BJ (cell line): ENCODE data around the gene PIP4K2B. TPM values are rescaled to one million over a fixed set of nuclear protein-coding genes. Genes with fewer than 3 reads are reported as not detected.

Experiments used
- CTCF ChIA-PET: fragments of 350-600 bp; formaldehyde crosslinking; extraction: SDS; loops from one replicate; lab custom pipeline; 2021; ENCODE audit warnings: antibody characterized with exemption, inconsistent platforms; lab: Yijun Ruan, JAX
- POLR2A ChIA-PET: fragments of 300-600 bp; sonication (Branson Sonifier 250); formaldehyde crosslinking; extraction: SDS; loops from one replicate; lab custom pipeline; 2021; ENCODE audit warnings: antibody characterized with exemption; lab: Charles Lee
- DNase-seq: peaks from one replicate; pipeline ENCODE4 v3.0.0-alpha.2; 2011; ENCODE audit warnings: low read depth
- H3K27me3 ChIP-seq: 2 replicates; pipeline ENCODE4 v1.6.0; 2011; ENCODE audit warnings: low read length; ENCODE audit not compliant: control insufficient read depth, insufficient read depth
- H3K36me3 ChIP-seq: 2 replicates; pipeline ENCODE4 v1.5.1; 2011; ENCODE audit warnings: low read length; ENCODE audit not compliant: control insufficient read depth, insufficient read depth
- H3K4me3 ChIP-seq: 2 replicates; pipeline ENCODE4 v1.5.1; 2011; ENCODE audit warnings: low read depth, mild to moderate bottlenecking, control low read depth, low read length
- CTCF ChIP-seq: IDR thresholded peaks from 2 replicates; pipeline ENCODE4 v1.5.1; 2011; ENCODE audit warnings: low read depth, mild to moderate bottlenecking, control low read depth, inconsistent platforms, low read length, moderate library complexity; ENCODE audit not compliant: insufficient read depth
- polyA plus RNA-seq: library from polyadenylated mRNA; depleted of rRNA; stranded (reverse); fragments of >200 nt; gene quantifications from 2 replicates; pipeline ENCODE4 v1.2.3, GENCODE V29; 2011

PIP4K2B gene
- polyA plus RNA-seq, 1 experiment = 37.2 TPM

DNA sequence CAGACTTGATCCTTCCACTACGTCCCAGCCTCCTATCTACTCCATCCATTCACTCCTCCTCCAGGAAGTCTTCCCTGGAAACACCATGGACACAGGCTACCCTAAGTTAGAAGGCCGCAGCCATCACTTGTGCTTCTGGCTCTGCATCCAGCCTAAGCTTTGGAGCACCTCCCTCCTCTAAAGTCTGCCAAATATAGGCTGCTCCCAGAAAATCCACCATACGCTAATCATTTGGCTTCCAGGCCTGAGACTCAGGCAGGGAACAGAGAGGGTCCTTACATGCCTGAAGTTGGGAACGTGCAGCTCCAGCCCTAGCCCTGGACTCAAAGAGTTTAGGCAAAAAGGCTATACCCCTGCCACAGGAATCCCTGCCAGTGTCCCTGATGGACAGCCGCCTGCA lies 57.9 kb downstream of the PIP4K2B start:
- Histone ChIP-seq H3K36me3 (peaks cover 17% of the 10 kb centered on the region), H3K27me3 (no peaks in the 10 kb centered on the region), H3K4me3 (no peak overlapping the region)
- TF ChIP-seq CTCF = no peak
- POLR2A ChIA-PET = no interaction called here
- DNase-seq = no peak
- CTCF ChIA-PET = interaction anchor here (1.1 kb wide), 2 partner anchors 64 to 66 kb away, joined by 3 to 5 read pairs; partner anchors contain the start of gene EPOP

DNA sequence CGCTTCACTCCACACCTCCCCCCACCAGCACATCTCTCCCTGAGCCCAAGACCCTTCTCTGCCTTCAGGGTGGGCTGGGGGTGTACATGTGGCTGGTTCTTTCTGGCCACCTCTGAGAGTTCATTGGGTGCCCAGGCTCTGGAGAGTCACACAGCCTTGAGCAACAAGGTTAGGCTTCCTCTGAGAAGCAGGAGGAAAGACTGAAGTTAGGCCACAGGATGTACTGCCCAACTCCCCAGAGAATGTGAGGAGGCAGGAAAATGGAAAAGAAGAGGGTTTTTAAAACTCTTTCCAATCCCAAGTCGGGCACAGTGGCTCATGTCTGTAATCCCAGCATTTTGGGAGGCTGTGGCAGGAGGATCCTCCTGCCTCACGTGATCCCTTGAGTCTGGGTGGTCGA lies 58.5 kb downstream of the PIP4K2B start:
- Histone ChIP-seq H3K36me3 (peaks cover 21% of the 10 kb centered on the region), H3K27me3 (no peaks in the 10 kb centered on the region), H3K4me3 (no peak overlapping the region)
- TF ChIP-seq CTCF = no peak
- ChIA-PET CTCF (no interaction called here), POLR2A (no interaction called here)
- DNase-seq = no peak

DNA sequence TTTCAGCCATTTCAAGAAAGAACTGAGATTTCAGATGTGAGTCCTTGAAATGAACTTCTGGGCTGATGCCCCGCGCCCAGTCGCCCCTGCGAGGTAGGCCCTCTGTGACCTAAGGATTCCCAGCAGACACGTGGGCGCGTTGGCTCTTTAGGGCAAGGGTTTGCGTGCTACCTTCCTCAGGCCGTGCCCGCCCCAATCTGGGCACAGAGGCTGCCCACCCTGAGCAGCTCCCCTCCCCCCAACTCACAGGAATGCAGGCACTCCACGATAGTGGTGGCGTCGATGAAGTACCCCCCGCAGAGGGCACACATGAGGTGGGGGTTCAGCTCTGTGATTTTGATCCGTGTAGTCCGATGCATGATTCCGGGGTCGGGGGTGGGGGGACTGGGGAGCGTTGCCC lies 59.3 kb downstream of the PIP4K2B start:
- no peaks in the 10 kb centered on the region for H3K27me3 ChIP-seq
- ChIA-PET CTCF (no interaction called here), POLR2A (no interaction called here)
- no peak for TF ChIP-seq CTCF
- no peak for DNase-seq
- no peak overlapping the region for H3K4me3 ChIP-seq
- peaks cover 26% of the 10 kb centered on the region for H3K36me3 ChIP-seq

DNA sequence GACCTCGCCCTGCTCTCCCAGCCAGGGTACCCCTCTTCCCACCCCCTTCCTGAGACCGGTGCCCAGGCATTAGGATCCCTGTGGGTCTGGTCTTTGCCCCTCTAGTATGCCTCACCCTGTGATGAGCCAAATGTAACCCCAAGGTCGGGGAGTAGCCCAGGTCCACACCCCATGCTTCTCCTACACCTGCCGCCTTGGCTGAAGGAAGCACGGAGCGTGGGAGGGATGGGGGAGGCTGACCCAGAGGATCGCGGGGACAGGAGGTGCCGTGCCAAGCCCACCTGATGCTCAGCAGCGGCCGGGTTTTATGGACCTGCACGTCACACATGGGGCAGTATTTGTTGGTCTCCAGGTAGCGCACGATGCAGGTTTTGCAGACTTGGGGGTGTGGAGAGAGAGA lies 60.1 kb downstream of the PIP4K2B start:
- ChIA-PET CTCF (no interaction called here), POLR2A (no interaction called here)
- TF ChIP-seq CTCF = no peak

DNA sequence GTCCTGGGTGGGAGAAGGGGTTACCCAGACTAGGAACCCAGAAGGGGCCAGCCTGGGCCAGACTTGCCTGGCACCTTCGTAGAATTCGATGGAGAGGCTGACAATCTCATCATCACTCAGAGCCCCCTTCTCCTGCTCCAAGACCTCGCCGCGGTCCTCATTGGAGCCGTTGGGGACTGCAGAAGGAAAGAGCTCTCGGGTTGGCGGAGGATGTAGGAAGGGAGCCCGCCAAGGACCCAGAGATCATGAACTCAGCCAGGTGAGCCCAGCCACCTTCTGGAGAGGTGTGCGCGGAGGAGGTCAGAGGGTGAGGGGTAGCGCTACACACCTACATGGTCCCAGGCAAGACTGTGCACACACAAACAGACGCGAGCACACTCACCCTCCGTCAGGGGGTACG lies 60.7 kb downstream of the PIP4K2B start:
- POLR2A ChIA-PET = no interaction called here
- Histone ChIP-seq H3K36me3 (peaks cover 30% of the 10 kb centered on the region), H3K4me3 (no peak overlapping the region), H3K27me3 (no peaks in the 10 kb centered on the region)
- DNase-seq = no peak
- no peak for TF ChIP-seq CTCF
- CTCF ChIA-PET = no interaction called here

More for the DNA sequence above, 60.1 kb downstream of the PIP4K2B start:
- no peak for DNase-seq
- no peak overlapping the region for H3K4me3 ChIP-seq
- peaks cover 26% of the 10 kb centered on the region for H3K36me3 ChIP-seq
- no peaks in the 10 kb centered on the region for H3K27me3 ChIP-seq
